ENCODE results near the gene REEP3. TPM values are rescaled to one million over a fixed set of nuclear protein-coding genes. Genes with fewer than 3 reads are reported as not detected.

REEP3 gene
- total RNA-seq, 4 donors from 2014 or later: 60.3 to 115 (median 89.2) TPM

- no peaks in the 10 kb centered on the region for H3K36me3 ChIP-seq
- H3K9me3 ChIP-seq: no peaks in the 10 kb centered on the region
- no peak for DNase-seq (ENCODE audit: extremely low spot score)
- WGBS: 96% methylated on average over 6 of the region's 6 CpGs
- H3K4me3 ChIP-seq: no peak overlapping the region
- intact Hi-C loops (cut with DNase I): loop anchor here (5.0 kb wide), 1 partner anchor 51 kb away; the partner anchor contains the start of gene JMJD1C
- peaks cover 34 to 73% (median 69%) of the 10 kb centered on the region in 4 donors for H3K4me1 ChIP-seq
- H3K27ac ChIP-seq (replicated peaks in 1 of 4): no peak overlapping the region
- TF ChIP-seq CTCF (IDR thresholded peaks at IDR 0.05) (no peak), POLR2AphosphoS5 (IDR thresholded peaks at IDR 0.05) (no peak), EP300 (IDR thresholded peaks at IDR 0.05) (no peak), POLR2A (IDR thresholded peaks at IDR 0.05; ENCODE audit: low read depth) (no peak)
- no peaks in the 10 kb centered on the region for H3K27me3 ChIP-seq
These were observed 2.4 kb upstream of the REEP3 start for GRCh38 chr10:63518690-63519288.

DNA sequence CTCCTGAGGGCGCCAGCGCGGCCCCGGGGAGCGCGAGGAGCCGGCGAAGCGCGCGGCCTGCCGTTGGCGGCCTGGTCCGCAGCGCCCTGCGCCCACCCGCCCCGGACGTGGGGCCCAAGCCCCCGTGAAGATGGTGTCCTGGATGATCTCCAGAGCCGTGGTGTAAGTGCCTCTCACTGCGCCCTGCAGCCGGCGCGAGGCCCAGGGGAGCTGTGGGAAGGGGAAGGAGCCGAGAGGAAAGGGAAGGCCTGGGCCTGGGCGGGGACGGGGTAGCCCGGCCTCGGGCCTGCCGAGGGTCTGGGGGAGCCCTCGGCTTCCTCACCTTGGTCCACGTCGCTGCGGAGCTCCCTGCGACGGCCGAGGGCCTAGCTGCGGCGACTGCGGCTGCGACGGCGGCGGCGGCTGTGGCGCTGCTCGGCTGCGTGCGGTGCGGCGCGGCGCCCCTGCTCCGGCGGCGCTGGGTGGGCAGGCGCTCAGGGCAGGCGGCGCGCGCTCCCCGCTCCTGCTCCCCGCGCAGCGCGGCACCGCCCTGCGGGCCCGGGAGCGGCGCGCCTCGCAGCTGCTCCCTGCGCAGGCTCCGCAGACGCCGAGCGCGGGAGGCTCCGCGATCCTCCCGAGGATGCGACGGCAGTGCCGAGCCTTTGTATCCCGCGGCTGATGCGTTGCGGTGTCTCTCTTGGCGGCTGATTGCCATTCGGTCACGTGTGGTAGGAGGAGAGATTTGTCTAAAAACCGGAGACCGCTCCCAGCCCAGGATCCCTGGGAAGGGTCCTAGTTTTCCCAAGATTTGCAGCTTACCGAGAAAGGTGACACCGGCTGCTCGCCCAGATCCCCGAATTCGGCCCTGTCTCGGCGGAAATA lies 445 bp downstream of the REEP3 start:
- H3K27ac ChIP-seq (replicated peaks in 1 of 4): peak overlapping the region; percentile 99 to 100 (median 99)
- H3K4me1 ChIP-seq: peaks cover 42 to 74% (median 71%) of the 10 kb centered on the region in 4 donors
- H3K9me3 ChIP-seq: no peaks in the 10 kb centered on the region
- intact Hi-C loops (cut with DNase I): loop anchor here (5.0 kb wide), 4 partner anchors 106 to 314 kb away; no protein-coding TSS in a partner anchor
- WGBS: under 1% methylated on average over 9 of the region's 102 CpGs
- peak overlapping the region; percentile 81 to 91 (median 88) for H3K4me3 ChIP-seq
- TF ChIP-seq POLR2AphosphoS5 (IDR thresholded peaks at IDR 0.05) (peak; percentile 56 to 84), POLR2A (IDR thresholded peaks at IDR 0.05; ENCODE audit: low read depth) (no peak), EP300 (IDR thresholded peaks at IDR 0.05) (no peak), CTCF (IDR thresholded peaks at IDR 0.05) (peak in 1 of 3 experiments; percentile 5)
- H3K36me3 ChIP-seq: no peaks in the 10 kb centered on the region
- H3K27me3 ChIP-seq: no peaks in the 10 kb centered on the region
- DNase-seq (ENCODE audit: extremely low spot score): no peak

DNA sequence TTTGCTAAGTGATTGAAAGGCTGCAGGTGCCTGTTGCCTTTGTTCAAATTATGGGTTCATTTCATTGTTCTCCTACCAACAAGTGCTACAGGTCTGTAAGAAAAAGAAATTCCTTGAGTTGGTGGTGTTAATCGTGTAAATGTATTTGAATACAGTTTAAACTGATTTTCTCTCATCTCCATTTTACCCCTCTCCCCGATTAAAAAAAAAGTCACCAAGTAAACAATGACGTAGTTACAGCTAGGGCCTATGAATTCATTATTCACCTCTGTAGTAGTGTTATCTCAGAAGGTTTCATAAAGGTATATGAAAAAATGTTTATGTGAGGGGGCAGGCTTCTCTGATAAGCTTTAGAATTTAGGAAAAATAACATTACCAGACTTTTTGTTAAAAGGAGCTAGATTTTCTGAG lies 1.1 kb downstream of the REEP3 start:
- intact Hi-C loops (cut with DNase I): loop anchor here (5.0 kb wide), 4 partner anchors 105 to 315 kb away; no protein-coding TSS in a partner anchor
- WGBS: 4% methylated on average over 3 of the region's 3 CpGs
- H3K4me3 ChIP-seq: peak overlapping the region; percentile 81 to 91 (median 88)
- H3K27ac ChIP-seq (replicated peaks in 1 of 4): peak overlapping the region; percentile 99 to 100 (median 99)
- TF ChIP-seq POLR2AphosphoS5 (IDR thresholded peaks at IDR 0.05) (no peak), EP300 (IDR thresholded peaks at IDR 0.05) (no peak), POLR2A (IDR thresholded peaks at IDR 0.05; ENCODE audit: low read depth) (no peak), CTCF (IDR thresholded peaks at IDR 0.05) (no peak)
- H3K9me3 ChIP-seq: no peaks in the 10 kb centered on the region
- no peak for DNase-seq (ENCODE audit: extremely low spot score)
- no peaks in the 10 kb centered on the region for H3K27me3 ChIP-seq
- H3K36me3 ChIP-seq: no peaks in the 10 kb centered on the region
- H3K4me1 ChIP-seq: peaks cover 41 to 68% (median 65%) of the 10 kb centered on the region in 4 donors

- intact Hi-C loops (cut with DNase I): loop anchor here (5.0 kb wide), 4 partner anchors 104 to 316 kb away; no protein-coding TSS in a partner anchor
- H3K27me3 ChIP-seq: no peaks in the 10 kb centered on the region
- H3K4me3 ChIP-seq: peak overlapping the region; percentile 2 to 88 (median 84)
- WGBS: 63% methylated on average over 2 of the region's 2 CpGs
- TF ChIP-seq POLR2AphosphoS5 (IDR thresholded peaks at IDR 0.05) (no peak), EP300 (IDR thresholded peaks at IDR 0.05) (no peak), POLR2A (IDR thresholded peaks at IDR 0.05; ENCODE audit: low read depth) (no peak), CTCF (IDR thresholded peaks at IDR 0.05) (no peak)
- H3K9me3 ChIP-seq: no peaks in the 10 kb centered on the region
- DNase-seq (ENCODE audit: extremely low spot score): no peak
- peak overlapping the region; percentile 99 to 100 (median 99) for H3K27ac ChIP-seq (replicated peaks in 1 of 4)
- H3K4me1 ChIP-seq: peaks cover 42 to 62% (median 58%) of the 10 kb centered on the region in 4 donors
- H3K36me3 ChIP-seq: no peaks in the 10 kb centered on the region
These were observed 1.8 kb downstream of the REEP3 start for GRCh38 chr10:63522995-63523394.

Measured in esophagus muscularis mucosa (tissue), 4 donors.